ENCODE measurements around the gene OXGR1.
"Not testable (repeated sequence)": the region's sequence is repeated elsewhere in the genome, so short reads cannot be mapped to it uniquely, and the experiment has no call there.

Gene OXGR1

DNA sequence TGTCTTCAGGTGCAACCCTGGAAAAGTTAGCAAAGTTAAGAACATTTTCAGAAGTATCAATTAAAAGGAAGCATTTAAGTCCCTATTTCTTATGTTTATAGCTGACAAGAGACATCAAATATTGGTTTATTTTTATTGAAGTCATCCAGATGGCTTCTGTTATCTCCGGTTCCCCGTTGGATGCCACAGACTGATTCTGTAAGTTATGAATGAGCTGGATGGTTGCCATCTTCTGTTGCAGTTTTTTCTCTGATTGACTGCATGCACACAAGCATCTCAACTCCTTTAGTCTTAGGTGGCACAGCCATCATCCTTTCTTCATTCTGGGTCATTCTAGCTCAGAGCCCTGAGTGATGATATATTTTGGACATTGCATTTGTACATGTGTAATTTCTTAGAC, 10.6 kb upstream of the OXGR1 start:
- DNase-seq: no peak

DNA sequence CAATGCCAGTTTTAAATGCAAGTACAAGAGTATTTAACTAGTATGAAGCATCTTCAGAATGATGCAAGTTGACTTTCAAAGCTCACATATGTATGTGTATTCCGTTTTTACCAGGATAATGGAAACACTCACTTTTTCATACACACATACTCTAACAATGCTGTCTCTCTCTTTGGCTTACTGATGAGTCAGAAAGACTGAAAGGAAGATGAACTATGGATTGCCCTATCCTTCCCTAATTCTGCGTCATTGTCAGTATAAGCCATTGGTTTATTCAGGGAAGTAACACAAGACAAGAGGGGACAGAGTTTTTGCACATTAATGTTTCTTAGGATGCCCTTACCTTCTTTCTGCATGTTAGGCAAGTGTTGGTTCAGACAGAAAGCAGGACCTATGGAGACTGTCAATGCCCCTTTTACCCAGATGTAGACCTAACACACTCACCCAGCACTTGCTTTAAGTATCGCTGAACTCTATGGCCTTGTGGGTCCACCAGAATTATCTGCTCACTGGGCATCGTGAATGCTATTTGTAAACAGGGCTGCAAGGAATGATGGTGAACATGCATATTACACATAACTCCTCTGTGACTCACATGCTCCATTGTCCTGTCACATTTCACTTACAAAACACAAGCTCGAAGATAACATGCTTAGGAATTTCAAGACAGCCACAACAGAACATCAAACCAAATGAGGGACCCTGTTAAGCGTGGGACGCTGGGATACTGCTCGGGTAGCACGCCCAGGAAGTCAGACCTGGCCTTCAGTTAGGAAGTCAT, 10.0 kb upstream of the OXGR1 start:
- no peak for DNase-seq

DNA sequence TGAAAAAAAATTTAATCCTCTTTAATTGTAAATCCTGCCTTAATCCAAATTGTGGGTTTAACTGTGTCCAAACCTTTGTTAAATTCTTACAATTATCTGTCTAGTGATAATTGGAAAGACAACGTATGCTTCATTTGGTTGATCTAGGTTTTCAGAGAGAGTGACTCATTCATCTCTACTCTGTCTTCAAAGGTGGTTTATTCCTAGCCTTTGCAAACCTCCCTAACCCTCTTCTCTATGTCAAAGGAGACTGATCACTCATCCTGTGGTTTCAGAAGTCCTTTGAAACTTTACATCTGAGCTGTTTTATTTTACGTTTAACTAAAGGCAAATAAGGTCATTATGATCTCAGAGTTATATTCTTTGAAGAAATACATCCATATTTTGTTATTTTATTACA, 8.8 kb upstream of the OXGR1 start:
- DNase-seq: no peak

DNA sequence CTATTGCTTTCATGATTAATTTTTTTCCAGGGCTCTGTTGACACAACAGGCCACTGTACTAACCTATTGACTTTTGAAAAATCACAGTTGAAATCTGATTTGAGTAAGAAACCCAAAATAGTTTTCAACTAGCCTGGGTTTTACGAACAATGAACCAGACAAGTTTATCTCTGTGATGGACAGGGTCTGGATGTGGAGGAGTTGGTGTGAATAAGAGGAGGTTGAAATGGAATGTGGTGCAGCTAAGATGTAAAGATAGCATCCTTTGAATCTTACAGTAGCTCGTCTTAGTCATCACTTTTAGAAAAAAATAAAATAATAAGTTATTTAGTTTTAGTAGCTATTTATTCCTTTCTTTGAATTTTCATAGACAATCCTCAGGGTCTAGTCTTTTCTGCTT, 8.3 kb upstream of the OXGR1 start:
- no peak for DNase-seq

DNA sequence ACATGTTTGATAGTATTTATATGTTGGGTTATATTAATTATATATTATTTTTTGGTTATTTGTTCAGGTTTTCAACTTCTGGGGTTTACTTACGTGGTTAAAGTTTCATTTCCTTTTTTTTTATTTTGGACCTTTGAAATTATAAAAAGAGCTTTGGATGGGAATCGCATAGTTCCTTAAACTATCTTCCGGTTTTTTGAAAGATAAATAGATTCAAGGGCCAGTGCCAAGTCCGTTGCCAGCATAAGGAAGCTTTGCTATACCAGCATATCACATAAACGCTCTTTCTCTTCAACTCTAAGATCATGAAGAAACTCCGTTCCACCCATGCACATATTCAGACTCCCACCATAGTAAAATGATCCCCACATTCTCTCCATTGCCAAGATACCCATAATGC, 7.4 kb upstream of the OXGR1 start:
- DNase-seq: no peak

DNA sequence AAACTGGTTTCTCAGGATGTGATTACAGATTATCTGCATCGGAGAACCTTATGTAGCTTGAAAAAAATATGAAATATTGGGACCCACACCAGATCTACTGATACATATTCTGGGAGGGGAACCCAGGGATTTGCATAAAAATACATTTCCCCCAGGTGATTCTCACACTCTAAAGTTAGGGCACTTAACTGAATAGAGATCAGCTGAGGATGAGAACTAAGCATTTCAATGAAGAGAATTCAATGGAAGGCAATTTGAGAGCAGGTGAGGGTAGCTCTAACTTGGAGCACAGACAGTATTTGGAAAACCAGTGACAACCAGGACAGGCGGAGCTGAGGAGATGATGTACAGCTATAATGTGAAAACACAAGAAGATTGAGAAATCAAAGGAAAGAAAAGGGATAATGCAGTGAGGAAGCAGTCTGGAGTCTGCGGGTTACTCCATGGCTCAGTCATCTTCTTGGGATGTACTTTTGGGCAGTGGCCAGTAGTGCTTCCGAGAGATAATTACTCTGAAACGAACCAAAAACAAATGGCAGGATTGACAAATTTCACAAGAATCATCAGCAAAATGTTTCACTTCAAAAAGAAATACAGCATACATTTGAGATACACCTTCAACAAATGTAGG, 6.1 kb upstream of the OXGR1 start:
- DNase-seq: no peak

DNA sequence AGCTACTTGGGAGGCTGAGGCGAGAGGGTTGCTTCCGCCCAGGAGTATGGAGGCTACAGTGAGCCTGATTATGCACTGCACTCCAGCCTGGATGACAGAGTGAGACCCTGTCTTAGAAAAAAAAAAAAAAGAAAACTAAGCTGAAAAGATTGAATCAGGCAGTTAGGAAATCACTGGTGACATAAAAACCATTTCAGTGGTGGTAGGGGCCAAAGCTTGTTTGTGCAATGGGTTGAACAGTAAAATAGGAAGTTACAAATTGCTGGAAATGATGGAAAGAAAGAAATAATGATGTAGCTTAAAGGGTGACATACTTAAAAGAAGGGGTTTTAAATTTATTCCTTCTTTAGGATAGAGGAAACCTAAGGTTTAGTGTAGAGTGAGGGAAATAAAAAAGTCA, 4.8 kb upstream of the OXGR1 start:
- no peak for DNase-seq

DNA sequence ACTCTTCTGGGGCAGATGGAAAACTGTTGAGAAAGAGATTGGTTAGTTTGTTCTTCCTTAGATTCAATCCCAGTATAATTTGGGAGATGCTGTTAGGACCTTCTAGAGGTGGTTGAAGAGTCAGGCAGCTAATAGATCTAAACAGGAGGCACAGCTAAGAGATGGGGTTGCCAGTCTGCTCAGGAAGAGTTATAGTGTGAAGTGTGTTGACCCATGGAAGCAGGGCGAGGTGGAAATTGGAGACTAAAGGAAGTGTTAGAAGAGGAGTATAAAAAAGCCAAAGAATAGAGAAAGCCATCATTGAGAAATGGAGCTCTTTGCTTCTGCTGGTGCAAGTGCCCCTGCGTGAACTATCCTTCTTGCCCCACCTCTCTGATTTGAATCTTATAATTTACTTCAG, 3.8 kb upstream of the OXGR1 start:
- no peak for DNase-seq

DNA sequence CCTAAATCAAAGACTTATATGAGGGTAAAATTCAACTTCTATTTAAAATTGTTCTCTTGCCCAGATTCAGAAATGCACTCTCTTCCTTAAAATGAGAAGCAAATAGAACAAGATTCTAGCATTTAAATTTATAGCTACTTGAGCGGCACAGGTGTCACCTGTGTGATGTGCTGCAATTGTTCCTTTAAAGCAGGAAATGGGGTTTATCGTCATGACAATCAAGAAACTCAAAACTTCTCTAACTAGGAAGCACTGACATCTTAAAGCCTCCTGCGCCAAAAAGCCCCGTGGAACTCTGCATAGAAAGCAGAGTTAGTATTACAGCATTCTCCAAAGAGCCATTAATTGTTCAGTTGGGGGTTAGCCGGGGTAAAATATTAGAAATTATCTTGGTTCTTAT, 2.6 kb upstream of the OXGR1 start:
- no peak for DNase-seq

DNA sequence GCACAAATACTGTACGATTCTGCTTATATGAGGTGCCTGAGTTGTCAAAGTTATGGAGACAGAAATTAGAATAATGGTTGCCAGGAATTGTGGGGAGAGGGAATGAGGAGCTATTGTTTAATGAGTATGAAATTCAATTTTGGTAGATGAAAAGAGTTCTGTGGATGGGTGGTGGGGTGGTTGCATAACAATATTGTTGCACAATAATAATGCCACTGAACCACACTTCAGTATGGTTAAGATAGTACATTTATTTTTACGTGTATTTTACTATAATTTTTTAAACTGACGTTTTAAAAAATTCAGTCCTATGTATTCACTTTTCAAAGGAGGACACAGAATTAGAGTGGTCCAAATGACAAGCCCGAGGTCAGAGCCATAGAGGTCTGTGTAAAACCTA, 1.8 kb upstream of the OXGR1 start:
- DNase-seq: no peak

DNA sequence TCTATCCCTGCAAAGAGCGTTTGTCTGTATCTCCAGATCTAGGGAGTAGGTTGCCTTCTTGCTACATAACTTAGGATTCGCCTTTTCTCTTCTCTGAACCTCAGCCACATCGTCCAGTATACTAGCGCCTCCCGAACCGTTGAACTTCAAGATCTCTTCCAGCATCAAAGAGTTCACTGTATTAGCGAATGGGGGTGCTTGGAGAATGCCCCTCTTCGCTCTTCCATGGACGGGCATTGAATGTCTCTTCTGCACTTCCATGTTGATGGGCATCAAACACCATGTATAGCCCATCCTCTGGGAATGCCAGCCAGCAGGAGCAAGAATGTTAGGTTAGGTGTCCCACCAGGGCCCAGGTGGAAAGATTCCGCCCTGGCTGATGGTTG, 575 bp upstream of the OXGR1 start:
- no peak for DNase-seq

DNA sequence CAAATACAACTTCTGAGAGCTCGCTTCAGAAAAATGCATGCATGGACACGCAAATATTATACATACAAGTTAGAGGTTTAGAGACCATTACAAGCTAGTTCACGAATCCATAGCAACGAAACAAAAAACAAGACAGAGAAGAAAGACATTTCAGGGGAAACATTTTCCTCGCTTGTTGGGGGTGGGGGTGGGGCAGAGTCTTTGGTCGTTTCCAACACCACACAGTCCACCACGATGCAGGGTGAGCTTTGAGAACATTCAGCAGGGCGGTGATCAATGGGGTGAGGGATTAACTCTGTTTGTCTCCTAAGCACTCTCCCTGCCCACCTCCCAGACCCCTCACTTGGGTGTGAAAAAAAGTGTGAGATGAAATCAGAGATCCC, 651 bp downstream of the OXGR1 start:
- DNase-seq: no peak

DNA sequence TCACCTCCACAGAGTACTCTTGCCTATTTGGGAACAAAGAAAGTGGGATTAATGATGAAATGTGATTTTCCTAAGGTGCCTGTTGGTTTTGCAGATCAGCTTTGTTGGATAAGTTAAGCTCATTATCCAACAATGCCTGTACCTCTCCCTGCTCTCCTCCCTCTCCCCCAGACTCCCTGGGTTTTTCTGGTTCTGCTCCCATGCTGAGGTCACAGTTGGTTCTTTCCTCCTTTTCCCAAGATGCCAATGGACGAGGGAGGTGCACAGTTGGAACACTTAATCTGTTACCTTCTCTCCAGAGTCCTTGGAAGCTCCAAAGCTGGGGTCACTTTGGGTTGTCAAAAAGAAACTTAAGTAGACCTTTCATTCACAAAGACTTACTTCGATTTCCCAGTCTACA, 1.6 kb downstream of the OXGR1 start:
- no peak for DNase-seq

DNA sequence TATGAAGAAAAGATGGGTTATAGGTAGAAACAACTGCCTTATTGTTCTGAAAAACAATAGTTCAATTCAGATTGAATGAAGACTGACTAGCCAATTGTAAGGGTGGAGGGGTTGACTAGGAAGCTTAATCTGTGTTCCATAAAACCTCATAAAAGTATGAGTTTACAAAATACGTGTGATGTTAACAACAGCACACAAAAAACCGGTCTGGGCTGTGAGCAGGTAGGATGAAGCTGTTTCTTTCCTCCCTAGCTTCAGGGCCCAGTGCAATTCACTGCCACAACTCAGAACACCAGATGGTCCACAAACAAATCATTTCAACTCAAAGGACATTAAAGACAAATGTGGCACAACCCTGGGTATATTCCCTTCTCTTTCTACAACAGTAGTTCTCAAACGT, 3.2 kb downstream of the OXGR1 start:
- DNase-seq: no peak

DNA sequence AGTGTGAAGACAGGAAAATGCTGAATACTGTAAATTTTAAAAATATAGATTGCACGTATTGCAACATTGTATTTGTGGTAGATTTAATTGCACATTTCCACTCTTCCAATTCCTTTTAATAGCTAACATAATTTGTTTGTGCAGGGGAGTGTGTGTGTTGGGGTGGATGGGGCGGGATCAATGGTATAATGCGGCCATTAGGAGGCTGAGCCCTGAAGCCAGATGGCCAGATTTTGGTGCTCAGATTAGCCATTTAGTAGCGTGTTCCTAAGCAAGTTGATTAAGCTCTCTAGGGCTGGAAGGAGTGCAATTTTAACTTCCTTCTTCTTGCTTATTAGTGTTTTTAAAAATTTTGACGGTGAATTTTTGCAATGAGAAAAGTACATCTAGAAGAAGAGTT, 5.8 kb downstream of the OXGR1 start:
- DNase-seq: no peak

DNA sequence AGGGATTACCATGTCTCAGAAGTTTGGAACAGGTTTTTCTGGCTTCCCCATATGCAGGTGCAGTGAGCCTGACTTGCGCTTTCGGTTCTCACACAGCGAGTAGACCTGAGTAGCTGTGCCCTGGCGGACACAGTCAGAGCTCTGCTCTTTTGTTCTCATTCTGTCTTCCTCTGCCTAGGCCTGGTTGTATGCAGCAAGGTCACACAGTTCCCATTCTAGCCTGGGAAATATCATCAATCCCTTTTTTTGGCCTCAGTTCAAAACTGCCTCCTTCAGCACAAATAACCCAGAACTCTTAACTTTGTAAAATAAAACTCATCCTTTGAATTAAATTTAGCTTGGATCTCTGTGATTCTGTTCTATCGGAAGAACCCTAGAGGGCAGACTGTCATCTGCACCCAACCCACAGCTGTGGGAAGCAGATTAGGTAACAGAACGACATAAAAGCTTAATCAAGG, 10.2 kb downstream of the OXGR1 start:
- no peak for DNase-seq

DNA sequence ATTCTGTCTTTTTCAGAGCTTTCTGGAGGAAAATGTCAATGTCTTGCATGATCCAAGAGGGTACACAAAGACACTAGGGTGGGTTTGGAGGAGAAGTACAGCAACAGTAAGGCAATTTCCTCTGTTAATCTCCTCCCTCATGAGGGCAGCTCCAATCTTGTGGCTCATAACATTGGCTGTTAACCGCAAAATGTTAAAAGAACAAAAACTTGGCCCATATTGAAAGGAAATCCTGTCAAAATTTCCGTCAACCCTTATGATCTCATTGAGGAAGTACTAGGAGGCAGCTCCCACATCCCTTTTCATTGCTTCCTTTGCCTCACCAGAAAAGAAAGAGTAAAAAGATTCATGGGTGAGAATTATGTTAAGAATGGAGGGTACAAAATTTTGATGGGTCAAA, 11.6 kb downstream of the OXGR1 start:
- DNase-seq: no peak

DNA sequence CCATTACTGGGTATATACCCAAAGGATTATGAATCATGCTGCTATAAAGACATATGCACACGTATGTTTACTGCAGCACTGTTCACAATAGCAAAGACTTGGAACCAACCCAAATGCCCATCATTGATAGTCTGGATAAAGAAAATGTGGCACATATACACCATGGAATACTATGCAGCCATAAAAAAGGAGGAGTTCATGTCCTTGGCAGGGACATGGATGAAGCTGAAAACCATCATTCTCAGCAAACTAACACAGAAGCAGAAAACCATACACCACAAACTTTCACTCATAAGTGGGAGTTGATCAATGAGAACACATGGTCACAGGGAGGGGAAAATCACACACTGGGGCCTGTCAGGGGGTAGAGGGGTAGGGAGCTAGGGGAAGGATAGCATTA, 14.4 kb downstream of the OXGR1 start:
- DNase-seq: not testable (repeated sequence)

DNA sequence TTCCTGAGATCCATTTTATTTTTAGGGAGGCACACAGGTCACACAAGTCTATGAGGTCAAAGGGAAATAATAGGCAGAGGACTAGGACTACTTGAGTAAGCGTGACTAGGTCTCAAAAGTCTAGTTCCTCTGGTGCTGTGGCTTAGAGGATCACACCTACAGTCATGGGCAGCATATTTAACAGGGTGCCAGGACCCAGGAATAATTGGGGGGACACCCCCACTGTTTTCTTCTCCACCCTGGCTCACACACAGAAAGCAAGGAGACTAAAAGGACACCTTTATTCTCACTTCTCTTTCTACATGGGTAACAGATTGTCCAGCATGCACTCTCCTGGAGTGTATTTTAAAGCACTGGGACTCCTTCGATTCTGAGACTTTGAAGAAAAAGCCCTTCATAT, 26.2 kb downstream of the OXGR1 start:
- DNase-seq: no peak

DNA sequence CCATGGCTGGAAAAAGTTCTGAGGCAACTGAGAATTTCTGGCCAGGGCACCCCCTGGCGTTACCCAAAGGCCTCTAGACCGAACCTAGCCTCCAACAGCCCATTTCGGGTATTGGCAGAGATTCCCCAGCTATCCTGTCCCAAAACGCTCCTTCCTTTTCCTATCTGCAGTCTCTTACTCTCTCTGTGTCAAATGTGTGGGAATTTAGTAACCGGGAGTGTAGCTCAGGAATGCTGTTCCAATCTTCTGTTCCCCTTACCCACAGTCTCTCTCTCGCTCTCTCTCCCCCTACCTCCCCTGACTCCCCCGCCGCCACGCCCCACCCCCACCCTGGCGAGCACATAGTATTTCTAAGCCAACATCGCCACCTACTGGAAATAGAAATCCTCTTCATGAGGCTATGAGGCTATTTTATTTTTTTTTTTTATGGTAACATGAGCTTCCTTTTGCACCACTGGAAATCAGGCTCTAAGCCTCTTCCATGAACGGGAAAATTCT, 27.0 kb downstream of the OXGR1 start:
- DNase-seq: no peak

DNA sequence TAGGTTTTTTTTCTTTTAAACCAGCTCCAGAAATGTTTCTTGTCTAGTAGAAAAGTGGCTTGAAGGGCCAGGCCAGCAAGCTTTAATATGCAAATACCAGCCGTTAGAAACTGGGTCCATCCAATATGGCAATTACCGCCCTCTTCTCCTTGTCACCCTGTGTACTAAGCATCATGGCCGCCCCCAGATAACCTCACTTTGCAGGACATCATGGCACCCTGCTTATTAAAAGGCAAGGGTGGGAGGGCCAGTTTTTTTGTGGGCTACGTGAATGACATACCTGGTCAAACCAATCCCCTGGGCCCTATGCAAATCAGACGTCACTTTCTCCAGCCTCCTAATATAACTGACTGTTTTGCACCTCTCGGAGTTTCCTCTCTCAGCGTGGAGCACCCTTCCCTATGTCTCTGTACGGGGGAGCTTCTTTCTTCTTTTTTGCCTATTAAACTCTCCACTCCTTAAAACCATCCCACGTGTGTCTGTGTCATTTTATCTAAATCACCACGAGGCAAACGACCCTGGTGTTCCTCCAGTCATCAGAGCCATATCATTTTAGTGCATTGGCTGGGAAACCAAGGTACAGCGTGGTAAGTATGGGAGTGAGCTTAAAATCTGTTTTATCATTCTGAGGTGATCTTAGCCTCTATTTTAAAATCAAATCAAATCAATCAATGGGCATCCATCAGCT, 27.7 kb downstream of the OXGR1 start:
- DNase-seq: no peak

DNA sequence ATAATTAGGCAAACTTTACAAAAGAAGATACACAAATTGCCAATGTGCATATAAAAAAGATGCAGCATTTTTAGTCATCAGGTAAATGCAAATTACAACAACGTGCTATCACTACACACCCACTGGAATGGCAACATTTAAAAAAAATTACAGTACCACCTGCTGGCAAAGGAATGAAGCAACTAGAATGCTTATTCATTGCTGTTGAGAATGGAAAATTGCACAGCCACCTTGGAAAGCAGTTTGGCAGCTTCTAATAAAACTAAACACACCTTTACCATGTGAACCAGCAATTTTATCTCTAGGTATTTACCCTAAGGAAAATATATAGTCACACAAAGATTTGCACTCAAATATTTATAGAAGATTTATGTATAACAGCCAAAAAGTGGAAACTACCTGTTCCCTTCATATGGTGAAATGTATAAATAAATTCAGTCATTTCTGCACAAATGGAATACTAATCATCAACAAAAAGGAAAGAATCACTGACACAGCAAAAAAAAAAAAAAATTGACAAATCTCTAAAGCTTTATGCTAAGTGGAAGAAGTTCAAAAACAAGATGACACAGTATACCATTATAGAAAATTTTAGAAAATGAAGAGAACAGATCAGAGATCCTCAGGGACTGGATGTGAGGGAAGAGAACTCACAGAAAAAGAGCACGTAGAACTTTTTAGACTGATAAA, 30.3 kb downstream of the OXGR1 start:
- no peak for DNase-seq

DNA sequence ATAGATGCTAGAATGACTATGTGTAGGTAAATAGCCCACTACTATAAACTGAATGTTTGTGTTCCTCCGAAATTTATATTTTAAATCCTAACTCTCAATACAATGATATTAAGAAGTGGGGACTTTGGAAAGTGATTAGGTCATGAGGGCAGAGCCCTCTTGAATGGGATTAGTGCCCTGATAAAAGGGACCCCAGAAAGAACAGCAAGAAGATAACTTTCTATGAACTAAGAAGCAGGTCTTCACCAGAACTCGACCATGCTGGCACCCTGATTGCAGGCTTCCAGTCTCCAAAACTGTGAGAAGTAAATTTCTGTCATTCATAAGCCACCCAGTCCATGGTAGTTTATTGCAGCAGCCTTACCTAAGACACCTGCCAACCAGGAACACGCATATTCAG, 33.9 kb downstream of the OXGR1 start:
- no peak for DNase-seq

Measured in CD4-positive, alpha-beta T cell treated with Interleukin-21 for 1 hour (primary cell).